Measurements from ENCODE around the gene MKNK1. TPM values are rescaled to one million over a fixed set of nuclear protein-coding genes. Genes with fewer than 3 reads are reported as not detected.

The MKNK1 gene
- total RNA-seq, 2 experiments from 2014 or later, result 27.1 to 29.6 TPM

- Mint-ChIP-seq H3K9me3 (no peaks in the 10 kb centered on the region), H3K36me3 (ENCODE audit: low read depth) (peaks cover 53% of the 10 kb centered on the region), H3K4me3 (no peak overlapping the region), H3K27me3 (no peaks in the 10 kb centered on the region), H3K4me1 (ENCODE audit: low read depth) (no peaks in the 10 kb centered on the region), H3K27ac (no peak overlapping the region)
- DNase-seq (no peak), ATAC-seq (ENCODE audit: poor library complexity) (no peak)
- no peak overlapping the region for H3K27ac ChIP-seq (ENCODE audit: low read depth in 1 of 2, low read length in 2 of 2)
- H3K9me3 ChIP-seq (ENCODE audit: control insufficient read depth in 1 of 2, insufficient read depth in 1 of 2, low read length in 2 of 2), result no peaks in the 10 kb centered on the region
- no peak overlapping the region for H3K4me3 ChIP-seq (ENCODE audit: low read length)
- ChIA-PET POLR2A (interaction anchor here (0.5 to 0.8 kb wide), 2 partner anchors 27 to 57 kb away, joined by 3 read pairs; partner anchors contain the start of gene MKNK1), CTCF (interaction anchor here (0.7 kb wide), 1 partner anchor 46 kb away, joined by 3 read pairs; no protein-coding TSS in a partner anchor)
- peaks cover 43% of the 10 kb centered on the region for H3K36me3 ChIP-seq (ENCODE audit: insufficient read depth, low read length)
- TF ChIP-seq CTCF (IDR thresholded peaks at IDR 0.05), result no peak
- no peaks in the 10 kb centered on the region for H3K27me3 ChIP-seq (ENCODE audit: control insufficient read depth in 1 of 2, insufficient read depth in 2 of 2, low read length in 2 of 2)
- H3K4me1 ChIP-seq (ENCODE audit: insufficient read depth, low read length), result no peaks in the 10 kb centered on the region
- intact Hi-C loops (cut with DNase I, micrococcal nuclease), result no loop called here
Measured at GRCh38 chr1:46630719-46631118, 26.7 kb upstream of the MKNK1 start.

GRCh38 chr1:46623743-46624644 is 19.9 kb upstream of the MKNK1 start:
- Histone ChIP-seq H3K4me3 (ENCODE audit: low read length) (no peak overlapping the region), H3K4me1 (ENCODE audit: insufficient read depth, low read length) (no peaks in the 10 kb centered on the region), H3K27ac (ENCODE audit: low read depth in 1 of 2, low read length in 2 of 2) (no peak overlapping the region), H3K9me3 (ENCODE audit: control insufficient read depth in 1 of 2, insufficient read depth in 1 of 2, low read length in 2 of 2) (no peaks in the 10 kb centered on the region), H3K36me3 (ENCODE audit: insufficient read depth, low read length) (no peaks in the 10 kb centered on the region), H3K27me3 (ENCODE audit: control insufficient read depth in 1 of 2, insufficient read depth in 2 of 2, low read length in 2 of 2) (no peaks in the 10 kb centered on the region)
- CTCF ChIA-PET, result no interaction called here
- no peak for ATAC-seq (ENCODE audit: poor library complexity)
- Mint-ChIP-seq H3K27ac (no peak overlapping the region), H3K9me3 (no peaks in the 10 kb centered on the region), H3K4me3 (no peak overlapping the region), H3K27me3 (no peaks in the 10 kb centered on the region), H3K4me1 (ENCODE audit: low read depth) (no peaks in the 10 kb centered on the region), H3K36me3 (ENCODE audit: low read depth) (no peaks in the 10 kb centered on the region)
- intact Hi-C loops (cut with DNase I, micrococcal nuclease), result no loop called here
- POLR2A ChIA-PET, result interaction anchor here (1.0 kb wide), 1 partner anchor 20 kb away, joined by 3 read pairs; the partner anchor contains the start of gene MKNK1
- TF ChIP-seq CTCF (IDR thresholded peaks at IDR 0.05), result no peak
- DNase-seq, result no peak

- no peak overlapping the region for H3K27ac Mint-ChIP-seq
- no peaks in the 10 kb centered on the region for H3K9me3 Mint-ChIP-seq
- Histone ChIP-seq H3K36me3 (ENCODE audit: insufficient read depth, low read length) (no peaks in the 10 kb centered on the region), H3K27ac (ENCODE audit: low read depth in 1 of 2, low read length in 2 of 2) (no peak overlapping the region), H3K4me3 (ENCODE audit: low read length) (no peak overlapping the region), H3K4me1 (ENCODE audit: insufficient read depth, low read length) (peaks cover 3% of the 10 kb centered on the region), H3K27me3 (ENCODE audit: control insufficient read depth in 1 of 2, insufficient read depth in 2 of 2, low read length in 2 of 2) (no peaks in the 10 kb centered on the region), H3K9me3 (ENCODE audit: control insufficient read depth in 1 of 2, insufficient read depth in 1 of 2, low read length in 2 of 2) (no peaks in the 10 kb centered on the region)
- DNase-seq (no peak), ATAC-seq (ENCODE audit: poor library complexity) (no peak)
- TF ChIP-seq CTCF (IDR thresholded peaks at IDR 0.05), result no peak
- POLR2A ChIA-PET, result interaction anchor here (0.9 to 1.6 kb wide), 2 partner anchors 8 to 18 kb away, joined by 3 to 6 read pairs; partner anchors contain the start of gene MKNK1
- no peak overlapping the region for H3K4me3 Mint-ChIP-seq
- no peaks in the 10 kb centered on the region for H3K36me3 Mint-ChIP-seq (ENCODE audit: low read depth)
- intact Hi-C loops (cut with DNase I, micrococcal nuclease), result no loop called here
- CTCF ChIA-PET, result no interaction called here
- H3K27me3 Mint-ChIP-seq, result no peaks in the 10 kb centered on the region
- H3K4me1 Mint-ChIP-seq (ENCODE audit: low read depth), result peaks cover 6% of the 10 kb centered on the region
Measured at GRCh38 chr1:46622344-46622743, 18.3 kb upstream of the MKNK1 start.

All from CD4-positive, alpha-beta T cell (primary cell).